HUES64 (cell line): ENCODE data around the gene PPFIA1.
A peak's percentile ranks its signal among the peaks of the same experiment; 100 is the strongest.

Experiments used
- H3K27ac ChIP-seq: 2 replicates; pipeline ENCODE4 v1.7.0; 2013; ENCODE audit warnings: low read depth, low read length, inconsistent platforms
- H3K27me3 ChIP-seq: 2 replicates; pipeline ENCODE4 v1.6.1; 2013; ENCODE audit warnings: mild to moderate bottlenecking, low read length; ENCODE audit not compliant: insufficient read depth
- H3K36me3 ChIP-seq: 2 replicates; pipeline ENCODE4 v1.6.1; 2013; ENCODE audit warnings: mild to moderate bottlenecking, low read length; ENCODE audit not compliant: insufficient read depth
- H3K4me1 ChIP-seq: 2 replicates; pipeline ENCODE4 v1.6.1; 2013; ENCODE audit warnings: mild to moderate bottlenecking, low read length, moderate library complexity; ENCODE audit not compliant: insufficient read depth
- H3K4me3 ChIP-seq: 2 replicates; pipeline ENCODE4 v1.5.1; 2013; ENCODE audit warnings: mild to moderate bottlenecking, low read length, moderate library complexity
- H3K9ac ChIP-seq: 2 replicates; pipeline ENCODE4 v1.6.1; 2013; ENCODE audit warnings: mild to moderate bottlenecking, low read depth, low read length
- H3K9me3 ChIP-seq: 2 replicates; pipeline ENCODE4 v1.6.1; 2013; ENCODE audit warnings: low read depth, low read length; ENCODE audit not compliant: insufficient read depth
- whole genome bisulfite sequencing: fragments of 150-250, 120-280 bp; methylation state at CpG from one replicate; pipeline ENCODE4 v1.1.7; 2013; ENCODE audit warnings: missing lambda C conversion rate; 5-methylcytosine and 5-hydroxymethylcytosine counted together

PPFIA1 gene

DNA sequence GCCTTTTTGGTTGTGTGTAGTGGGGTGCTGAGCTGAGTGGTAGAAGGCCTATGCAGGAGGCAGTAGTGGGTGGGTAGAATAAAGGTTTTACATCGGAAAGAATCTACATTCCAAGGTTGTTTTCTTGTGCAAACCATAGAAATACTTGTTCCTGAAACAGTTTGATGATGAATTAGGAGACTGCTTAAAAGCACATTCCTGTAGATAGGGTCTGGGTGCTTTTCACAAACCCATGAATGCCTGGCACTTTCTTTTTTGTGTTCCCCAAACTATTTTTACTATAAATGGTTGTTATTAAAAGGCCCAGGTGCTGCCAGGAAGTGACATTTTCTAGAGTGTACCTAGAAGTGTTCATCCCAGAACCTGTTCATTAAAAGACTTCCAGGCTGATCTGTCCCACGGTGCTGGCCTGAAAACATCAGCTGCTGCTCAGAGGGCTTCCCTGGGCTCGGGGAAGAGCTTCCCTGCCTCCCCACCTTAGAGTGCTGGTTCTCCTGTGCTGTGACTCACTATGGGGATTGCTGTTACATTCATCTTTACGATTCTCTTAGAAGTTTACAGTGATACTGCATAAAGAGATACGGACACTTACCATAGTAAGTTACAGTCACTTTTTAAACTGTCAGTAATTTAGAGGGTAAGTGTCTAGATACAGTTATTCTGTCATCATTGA is 27.9 kb downstream of the PPFIA1 start:
- H3K4me1 ChIP-seq, result no peaks in the 10 kb centered on the region
- H3K4me3 ChIP-seq, result no peak overlapping the region
- no peak overlapping the region for H3K9ac ChIP-seq
- 0 out of 2 replicates have a peak, but pooled peaks cover 2% of the 10 kb centered on the region for H3K9me3 ChIP-seq
- 94% methylated on average over 5 of the region's 5 CpGs for WGBS
- no peaks in the 10 kb centered on the region for H3K27me3 ChIP-seq
- H3K27ac ChIP-seq, result no peak overlapping the region
- H3K36me3 ChIP-seq, result peaks cover 37% of the 10 kb centered on the region

DNA sequence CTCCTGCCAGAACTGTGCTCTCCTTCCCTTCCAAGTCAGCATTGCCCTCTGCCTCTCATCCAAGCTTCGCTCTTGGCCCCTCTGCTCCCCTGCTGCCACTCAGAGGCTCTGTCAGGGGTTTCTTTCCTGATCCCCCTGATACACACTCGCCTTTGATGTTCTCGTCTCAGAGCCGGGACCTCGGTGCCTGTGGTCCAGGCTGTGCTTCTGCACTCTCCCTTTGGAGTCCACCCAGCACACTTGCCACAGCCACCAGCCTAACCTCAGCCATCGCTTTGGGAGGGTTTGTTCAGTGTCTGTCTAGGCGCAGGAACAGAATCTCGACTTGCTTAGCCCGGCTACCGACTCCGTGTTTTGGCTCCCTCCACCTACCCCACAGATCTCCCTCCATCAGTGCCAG is 29.1 kb downstream of the PPFIA1 start:
- no peak overlapping the region for H3K4me3 ChIP-seq
- no peak overlapping the region for H3K27ac ChIP-seq
- no peaks in the 10 kb centered on the region for H3K9me3 ChIP-seq
- 98% methylated on average over 11 of the region's 11 CpGs for WGBS
- H3K9ac ChIP-seq, result no peak overlapping the region
- peaks cover 35% of the 10 kb centered on the region for H3K36me3 ChIP-seq
- no peaks in the 10 kb centered on the region for H3K27me3 ChIP-seq
- H3K4me1 ChIP-seq, result no peaks in the 10 kb centered on the region

DNA sequence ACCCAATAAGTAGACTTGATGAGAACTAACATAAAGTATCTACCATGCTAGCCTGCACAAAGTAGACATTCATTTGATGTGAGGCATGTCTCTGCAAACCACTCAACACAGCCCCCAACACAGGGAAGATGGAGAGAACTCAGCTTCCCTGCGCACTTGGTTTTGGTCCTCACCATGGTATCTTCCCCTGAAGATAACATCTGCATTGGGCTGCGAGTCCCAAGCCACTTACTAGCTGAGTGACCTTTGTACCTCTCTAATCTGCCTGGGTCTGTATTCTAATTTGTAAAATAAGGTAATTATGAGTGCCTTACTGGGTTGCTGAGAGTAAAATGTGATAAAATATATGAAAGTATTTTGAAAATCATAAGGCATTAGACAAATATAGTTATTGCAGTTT is 30.7 kb downstream of the PPFIA1 start:
- Histone ChIP-seq H3K4me1 (no peaks in the 10 kb centered on the region), H3K36me3 (peaks cover 39% of the 10 kb centered on the region), H3K9ac (no peak overlapping the region), H3K27me3 (no peaks in the 10 kb centered on the region), H3K27ac (no peak overlapping the region), H3K9me3 (no peaks in the 10 kb centered on the region), H3K4me3 (no peak overlapping the region)
- 93% methylated on average over 2 of the region's 2 CpGs for WGBS

DNA sequence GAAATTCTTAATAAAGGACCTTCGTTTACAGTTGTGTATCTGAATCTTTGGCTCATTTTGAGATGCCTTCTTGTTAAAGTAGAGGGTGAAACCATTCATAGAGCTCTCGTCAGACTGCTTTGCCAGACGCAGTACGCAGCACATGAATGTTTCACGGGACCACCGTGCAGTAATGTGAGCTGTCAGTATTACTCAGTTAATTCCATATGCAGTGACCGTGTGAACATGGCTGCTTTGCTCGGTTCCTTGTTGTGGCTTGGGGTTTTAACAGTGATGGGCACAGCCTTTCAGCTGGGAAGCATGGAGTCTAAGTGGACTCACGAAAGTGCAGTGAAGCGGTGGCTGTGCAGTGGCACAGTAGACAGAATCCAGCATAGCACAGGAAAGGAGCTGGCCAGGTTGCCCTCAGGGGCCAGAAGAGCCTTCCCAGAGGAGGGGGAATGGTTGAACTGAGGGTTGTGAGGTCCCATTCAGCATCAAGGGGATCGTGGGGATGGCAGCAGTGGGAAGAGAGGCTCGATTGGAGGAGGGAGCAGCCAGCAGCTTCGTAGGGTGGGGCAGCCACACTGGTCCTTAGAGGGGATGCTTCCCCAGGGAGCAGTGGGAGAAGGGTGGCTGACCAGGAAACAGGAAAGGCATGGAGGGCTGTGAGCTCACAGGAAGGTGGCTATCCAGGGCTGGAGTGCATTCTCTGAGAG is 31.4 kb downstream of the PPFIA1 start:
- Histone ChIP-seq H3K36me3 (peaks cover 44% of the 10 kb centered on the region), H3K9me3 (no peaks in the 10 kb centered on the region), H3K4me1 (no peaks in the 10 kb centered on the region), H3K9ac (no peak overlapping the region), H3K27ac (no peak overlapping the region), H3K4me3 (no peak overlapping the region), H3K27me3 (no peaks in the 10 kb centered on the region)
- WGBS, result 94% methylated on average over 13 of the region's 13 CpGs

DNA sequence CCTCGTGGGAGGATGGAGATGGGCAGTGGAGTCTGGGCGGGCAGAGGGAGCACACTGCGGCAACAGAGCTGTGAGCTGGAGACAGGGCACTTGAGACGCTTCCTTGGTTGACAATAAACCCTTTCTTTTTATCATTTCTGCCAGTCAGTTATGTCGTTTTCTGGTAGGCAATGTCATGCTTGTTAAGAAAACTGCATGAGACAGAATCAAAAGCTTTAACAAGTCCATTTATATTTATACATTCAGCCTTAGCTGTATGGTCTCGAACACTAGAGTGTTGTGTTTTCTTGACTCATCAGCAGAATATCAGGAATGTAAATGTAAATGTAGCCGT is 31.9 kb downstream of the PPFIA1 start:
- Histone ChIP-seq H3K27ac (no peak overlapping the region), H3K27me3 (no peaks in the 10 kb centered on the region)
- 92% methylated on average over 6 of the region's 7 CpGs for WGBS

DNA sequence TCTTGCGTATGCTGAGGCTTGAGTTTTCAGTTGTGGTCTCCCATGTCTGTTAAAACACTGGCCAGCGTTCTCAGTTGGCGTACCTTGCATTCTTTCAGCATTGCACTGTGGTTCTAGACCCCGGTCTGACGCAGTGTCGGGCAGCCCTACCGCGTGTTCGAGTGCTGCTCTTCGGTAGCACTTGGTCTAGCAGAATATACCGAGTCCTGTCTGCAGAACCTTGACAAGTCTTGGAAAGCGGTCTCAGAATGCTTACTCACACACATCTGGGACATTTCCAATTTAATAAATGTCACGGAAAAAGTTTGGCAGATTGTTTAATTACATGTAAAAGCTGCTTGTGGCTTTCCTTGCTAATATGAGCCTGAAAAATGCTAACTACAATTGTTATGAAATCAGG is 32.6 kb downstream of the PPFIA1 start:
- WGBS, result 95% methylated on average over 13 of the region's 13 CpGs

More for the DNA sequence above, 31.9 kb downstream of the PPFIA1 start:
- H3K9me3 ChIP-seq, result no peaks in the 10 kb centered on the region
- H3K36me3 ChIP-seq, result peaks cover 46% of the 10 kb centered on the region
- H3K4me1 ChIP-seq, result no peaks in the 10 kb centered on the region
- H3K9ac ChIP-seq, result no peak overlapping the region
- H3K4me3 ChIP-seq, result no peak overlapping the region

DNA sequence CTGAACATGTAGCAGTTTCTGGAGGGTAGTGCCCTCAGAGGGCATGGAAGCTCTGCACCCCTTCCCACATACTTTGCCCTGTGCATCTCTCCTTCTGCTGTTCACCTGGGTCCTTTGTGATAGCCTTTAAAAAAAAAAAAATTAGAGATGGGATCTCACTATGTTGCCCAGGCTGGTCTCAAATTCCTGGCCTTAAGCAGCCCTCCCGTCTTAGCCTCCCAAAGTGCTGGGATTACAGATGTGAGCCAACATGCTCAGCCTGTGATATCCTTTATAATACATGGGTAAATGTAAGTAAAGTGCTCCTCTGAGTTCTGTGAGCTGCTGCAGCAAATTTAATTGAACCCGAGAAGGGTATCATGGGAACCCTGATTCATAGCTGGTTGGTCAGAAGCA is 33.7 kb downstream of the PPFIA1 start:
- Histone ChIP-seq H3K27me3 (no peaks in the 10 kb centered on the region), H3K9ac (no peak overlapping the region), H3K9me3 (no peaks in the 10 kb centered on the region), H3K4me1 (no peaks in the 10 kb centered on the region), H3K4me3 (no peak overlapping the region), H3K27ac (no peak overlapping the region), H3K36me3 (peaks cover 46% of the 10 kb centered on the region)
- WGBS, result 94% methylated on average over 2 of the region's 2 CpGs

More for the DNA sequence above, 32.6 kb downstream of the PPFIA1 start:
- Histone ChIP-seq H3K36me3 (peaks cover 49% of the 10 kb centered on the region), H3K27ac (no peak overlapping the region), H3K9ac (no peak overlapping the region), H3K4me3 (no peak overlapping the region), H3K4me1 (no peaks in the 10 kb centered on the region), H3K27me3 (no peaks in the 10 kb centered on the region), H3K9me3 (no peaks in the 10 kb centered on the region)

DNA sequence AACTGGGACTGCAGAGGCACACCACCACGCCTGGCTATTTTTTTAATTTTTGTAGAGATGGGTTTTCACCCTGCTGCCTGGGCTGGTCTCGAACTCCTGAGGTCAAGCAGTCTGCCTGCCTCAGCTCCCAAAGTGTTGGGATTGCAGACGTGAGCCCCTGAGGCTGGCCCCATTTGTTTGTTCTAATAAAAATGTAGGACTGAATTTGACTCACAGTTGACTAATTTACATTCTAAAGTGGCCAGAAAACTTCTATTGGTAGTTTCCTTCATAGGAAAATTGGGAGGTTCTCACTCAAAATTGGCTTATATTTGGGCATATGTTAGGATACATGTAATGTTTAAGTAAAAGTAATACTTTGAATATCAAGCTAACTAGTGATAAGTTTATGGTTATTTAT is 35.0 kb downstream of the PPFIA1 start:
- WGBS, result 85% methylated on average over 3 of the region's 3 CpGs
- H3K9me3 ChIP-seq, result no peaks in the 10 kb centered on the region

DNA sequence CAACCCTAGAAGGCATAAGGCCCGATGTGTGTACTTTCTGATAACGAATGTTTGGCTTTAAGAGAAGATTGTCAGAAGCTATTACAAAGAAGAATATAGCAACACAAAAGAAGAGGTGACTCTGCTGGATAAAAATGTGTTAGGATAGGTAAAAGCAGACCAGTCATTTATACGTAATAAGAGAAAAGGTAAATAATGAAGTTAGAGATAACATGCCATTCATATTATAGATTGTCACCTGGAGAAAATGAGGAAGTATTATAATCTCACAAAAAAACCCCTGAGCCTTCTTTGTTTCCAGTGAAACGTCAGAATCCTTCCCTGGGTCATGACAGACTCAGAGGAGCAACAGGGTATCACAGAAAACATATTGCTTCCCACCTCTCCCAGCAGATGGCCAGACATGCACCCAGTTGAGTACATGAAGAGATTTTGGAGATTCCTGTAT is 36.1 kb downstream of the PPFIA1 start:
- Histone ChIP-seq H3K4me3 (no peak overlapping the region), H3K9me3 (no peaks in the 10 kb centered on the region), H3K27ac (no peak overlapping the region), H3K9ac (no peak overlapping the region), H3K27me3 (no peaks in the 10 kb centered on the region), H3K36me3 (peaks cover 33% of the 10 kb centered on the region), H3K4me1 (peaks cover 5% of the 10 kb centered on the region; the same call in 1 of the 2 replicates)
- WGBS, result 87% methylated on average over 4 of the region's 4 CpGs

More for the DNA sequence above, 35.0 kb downstream of the PPFIA1 start:
- Histone ChIP-seq H3K4me3 (no peak overlapping the region), H3K4me1 (no peaks in the 10 kb centered on the region), H3K27ac (no peak overlapping the region), H3K36me3 (peaks cover 39% of the 10 kb centered on the region), H3K9ac (no peak overlapping the region), H3K27me3 (no peaks in the 10 kb centered on the region)

DNA sequence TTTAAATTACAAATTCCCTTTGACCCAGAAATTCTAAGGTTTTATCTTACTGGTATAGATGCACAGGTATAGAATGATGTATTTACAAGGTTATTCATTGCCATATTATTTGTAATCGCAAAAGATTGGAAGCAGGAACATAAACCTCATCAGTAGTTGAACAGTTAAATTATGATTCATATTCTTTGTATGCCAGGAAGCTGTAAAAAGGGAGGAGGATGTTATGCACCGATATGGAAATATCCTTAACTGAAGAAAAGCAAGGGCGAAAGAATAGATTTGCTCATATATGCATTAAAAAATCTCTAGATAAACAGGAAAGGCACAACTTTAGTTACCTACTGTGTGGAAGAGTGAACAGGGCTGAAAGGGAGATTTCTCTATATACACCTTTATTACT is 36.7 kb downstream of the PPFIA1 start:
- H3K9me3 ChIP-seq, result no peaks in the 10 kb centered on the region
- H3K9ac ChIP-seq, result no peak overlapping the region
- H3K4me1 ChIP-seq, result peaks cover 10% of the 10 kb centered on the region; the same call in 1 of the 2 replicates
- WGBS, result 100% methylated on average over 2 of the region's 3 CpGs
- H3K27me3 ChIP-seq, result no peaks in the 10 kb centered on the region
- peaks cover 33% of the 10 kb centered on the region for H3K36me3 ChIP-seq
- no peak overlapping the region for H3K27ac ChIP-seq
- no peak overlapping the region for H3K4me3 ChIP-seq

DNA sequence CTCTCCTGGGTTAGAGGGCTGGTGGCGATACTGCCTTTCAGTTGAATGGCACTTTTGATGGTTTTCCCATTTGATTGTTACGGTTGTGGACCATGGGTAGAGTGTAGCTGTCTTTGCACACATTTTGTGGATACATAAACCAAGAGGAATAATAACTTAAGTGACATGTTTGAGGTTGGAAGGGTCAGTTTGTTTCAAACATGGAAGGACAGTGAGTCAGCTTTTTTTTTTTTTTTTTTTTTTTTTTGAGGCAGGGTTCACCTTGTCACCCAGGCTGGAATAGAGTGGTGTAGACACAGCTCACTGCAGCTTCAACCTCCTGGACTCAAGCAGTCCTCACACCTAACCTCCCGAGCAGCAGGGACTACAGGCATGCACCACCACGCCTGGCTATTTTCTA is 41.1 kb downstream of the PPFIA1 start:
- H3K9me3 ChIP-seq, result no peaks in the 10 kb centered on the region
- H3K9ac ChIP-seq, result peak overlapping the region; percentile 32; the same call in 1 of the 2 replicates
- WGBS, result 92% methylated on average over 4 of the region's 4 CpGs

More for the DNA sequence above, 41.1 kb downstream of the PPFIA1 start:
- peaks cover 36% of the 10 kb centered on the region for H3K4me1 ChIP-seq
- no peaks in the 10 kb centered on the region for H3K27me3 ChIP-seq
- H3K4me3 ChIP-seq, result no peak overlapping the region
- H3K36me3 ChIP-seq, result peaks cover 22% of the 10 kb centered on the region
- peak overlapping the region; percentile 38 for H3K27ac ChIP-seq
